ENCODE data around the gene E4F1. TPM values are rescaled to one million over a fixed set of nuclear protein-coding genes. Genes with fewer than 3 reads are reported as not detected.
A peak's percentile ranks its signal among the peaks of the same experiment; 100 is the strongest.

Gene E4F1
- total RNA-seq, 8 experiments from 2014 or later: 15.4 to 32.4 (median 23.1) TPM

DNA sequence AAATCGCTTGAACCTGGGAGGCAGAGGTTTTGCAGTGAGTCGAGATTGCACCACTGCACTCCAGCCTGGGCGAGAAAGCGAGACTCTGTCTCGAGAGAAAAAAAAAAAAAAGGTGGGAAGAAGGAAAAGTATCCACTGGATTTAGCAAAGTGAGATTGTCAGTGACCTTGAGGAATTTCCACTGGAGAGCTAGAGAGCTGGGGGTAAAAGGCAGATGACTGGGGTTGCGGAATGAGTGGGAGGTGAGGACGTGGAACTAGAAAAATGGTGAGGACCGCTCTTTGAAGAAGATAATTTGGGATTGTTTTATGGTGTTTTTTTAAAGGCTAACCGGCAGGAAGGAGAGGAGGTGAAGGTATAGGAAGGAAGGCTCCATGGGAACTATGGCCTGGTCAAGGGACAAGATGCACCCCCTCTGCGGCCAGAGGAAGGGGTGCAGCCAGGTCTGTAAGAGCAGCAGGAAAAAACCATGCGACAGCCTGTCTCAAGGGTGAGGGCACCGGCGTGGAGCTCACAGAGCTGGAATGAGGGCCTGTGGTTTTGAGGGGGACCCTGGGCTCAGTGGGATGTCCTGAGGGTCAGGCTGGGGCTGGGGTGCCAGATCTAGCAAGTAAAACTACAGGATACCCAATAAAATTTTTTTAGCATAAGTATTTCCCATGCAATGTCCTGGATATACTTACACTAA is 18.8 kb upstream of the E4F1 start:
- Histone ChIP-seq H3K27ac (peak overlapping the region in 1 of 2 donors; percentile 99), H3K4me3 (peak overlapping the region; percentile 75 to 99 (median 97)), H3K4me1 (replicated peaks in 1 of 2) (peaks cover 9% of the 10 kb centered on the region in 2 donors)
- in situ Hi-C loops (cut with MboI; ENCODE audit: low pct_unique_long_range_greater_than_20kb in 2 of 9, low sequenced_read_pairs in 9 of 9, unreplicated experiment in 9 of 9): no loop called here
- peak in 4 of 8 experiments; percentile 0 to 3 (median 1) for ATAC-seq (replicated peaks in 6 of 8)
- WGBS, 10 experiments: 55 to 90% (median 82%) methylated on average over 2 to 13 of the region's 13 CpGs

DNA sequence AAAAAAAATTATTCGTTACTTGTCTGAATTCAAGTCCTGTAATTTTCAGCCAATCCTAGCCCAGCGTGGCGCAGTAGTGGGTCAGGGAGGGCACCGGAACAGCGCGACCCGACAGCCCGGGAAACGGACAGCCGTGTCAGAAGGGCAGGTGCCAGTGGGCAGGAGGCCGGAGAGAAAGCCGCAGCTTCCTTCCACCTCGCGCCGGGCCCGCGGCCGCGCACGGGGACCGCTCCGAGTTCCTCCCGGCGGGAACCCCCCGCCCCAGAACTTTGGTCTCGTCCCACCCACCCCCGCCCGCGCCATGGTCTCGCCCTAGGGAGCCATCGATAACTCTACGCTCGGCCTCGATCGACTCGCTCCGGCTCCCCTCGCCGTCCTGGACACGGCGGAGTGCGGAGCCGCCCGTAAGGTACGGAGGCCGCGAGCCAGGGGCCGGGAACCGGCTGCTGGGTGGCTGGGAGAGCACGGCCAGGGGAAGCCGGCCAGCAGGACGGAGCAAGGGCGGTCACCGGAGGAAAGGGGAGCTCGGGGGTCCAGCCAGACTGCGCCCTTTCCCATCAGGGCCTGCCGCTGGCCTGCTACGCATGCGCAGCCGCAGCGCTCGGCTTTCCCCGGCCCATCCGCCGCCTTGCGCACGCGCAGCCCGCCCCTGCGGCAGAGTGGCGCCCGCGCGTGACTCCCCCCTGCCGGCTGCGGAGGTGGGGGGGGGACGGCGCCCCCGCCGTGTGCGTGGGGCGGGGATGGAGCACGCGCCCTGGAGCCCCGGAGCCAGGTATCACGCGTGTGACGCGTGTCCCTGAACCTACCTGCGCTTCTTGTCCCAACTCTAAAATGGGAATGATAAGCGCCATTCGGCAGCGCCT is 18.1 kb upstream of the E4F1 start, which contains the start of gene MLST8:
Gene MLST8 (plus strand): TSS at position 351 of the 863 bp plus-strand sequence. CDS start 632 bp downstream, outside the sequence.
- peak within 1 kb of the TSS; percentile 99 to 100 for H3K27ac ChIP-seq

DNA sequence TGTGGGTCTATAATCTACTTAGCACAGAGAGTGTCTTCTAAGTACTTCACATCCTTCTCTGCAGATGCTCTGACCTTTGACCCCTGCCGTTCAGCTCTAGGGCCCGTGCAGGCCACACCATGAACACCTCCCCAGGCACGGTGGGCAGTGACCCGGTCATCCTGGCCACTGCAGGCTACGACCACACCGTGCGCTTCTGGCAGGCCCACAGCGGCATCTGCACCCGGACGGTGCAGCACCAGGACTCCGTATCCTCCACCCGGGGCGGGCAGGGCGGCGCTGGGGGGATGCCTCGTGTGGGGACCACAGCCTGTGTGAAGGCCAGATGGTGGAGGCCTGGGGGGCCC is 17.5 kb upstream of the E4F1 start:
- no CpG with 5 or more reads among the region's 16 CpGs for WGBS, 10 experiments
- in situ Hi-C loops (cut with MboI; ENCODE audit: low pct_unique_long_range_greater_than_20kb in 2 of 9, low sequenced_read_pairs in 9 of 9, unreplicated experiment in 9 of 9): no loop called here
- Histone ChIP-seq H3K27ac (peak overlapping the region; percentile 99 to 100), H3K4me3 (peak overlapping the region; percentile 75 to 99 (median 97)), H3K4me1 (replicated peaks in 1 of 2) (peaks cover 9% of the 10 kb centered on the region in 2 donors)
- ATAC-seq (replicated peaks in 6 of 8): peak; percentile 28 to 46 (median 38)

More for the DNA sequence above, 18.1 kb upstream of the E4F1 start, which contains the start of gene MLST8:
- ATAC-seq (replicated peaks in 6 of 8): peak; percentile 72 to 84 (median 74)
- in situ Hi-C loops (cut with MboI; ENCODE audit: low pct_unique_long_range_greater_than_20kb in 2 of 9, low sequenced_read_pairs in 9 of 9, unreplicated experiment in 9 of 9): no loop called here
- 0 to 17% (median 1%) methylated on average over 1 to 16 of the region's 93 CpGs; no CpG with 5 or more reads in 4 of the 10 experiments for whole genome bisulfite sequencing, 10 experiments
- peaks cover 9% of the 10 kb centered on the region in 2 donors for H3K4me1 ChIP-seq (replicated peaks in 1 of 2)
- peak within 1 kb of the TSS; percentile 75 to 99 (median 97) for H3K4me3 ChIP-seq

DNA sequence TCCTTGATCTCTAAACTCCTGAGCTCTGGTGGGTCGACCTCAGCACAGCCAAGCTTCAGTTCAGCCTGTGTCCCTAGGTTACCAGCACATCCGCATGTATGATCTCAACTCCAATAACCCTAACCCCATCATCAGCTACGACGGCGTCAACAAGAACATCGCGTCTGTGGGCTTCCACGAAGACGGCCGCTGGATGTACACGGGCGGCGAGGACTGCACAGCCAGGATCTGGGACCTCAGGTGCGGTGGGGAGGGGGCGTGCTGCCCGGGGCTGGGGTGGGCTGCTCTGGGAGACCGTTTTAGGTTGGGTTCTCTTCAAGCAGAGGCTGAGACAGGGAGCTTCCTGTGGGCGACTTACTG is 17.0 kb upstream of the E4F1 start:
- Histone ChIP-seq H3K27ac (peak overlapping the region; percentile 99 to 100), H3K4me3 (peak overlapping the region; percentile 75 to 99 (median 97)), H3K4me1 (replicated peaks in 1 of 2) (peaks cover 9% of the 10 kb centered on the region in 2 donors)
- in situ Hi-C loops (cut with MboI; ENCODE audit: low pct_unique_long_range_greater_than_20kb in 2 of 9, low sequenced_read_pairs in 9 of 9, unreplicated experiment in 9 of 9): no loop called here
- 76 to 79% methylated on average over 5 to 7 of the region's 18 CpGs; no CpG with 5 or more reads in 8 of the 10 experiments for WGBS, 10 experiments
- ATAC-seq (replicated peaks in 6 of 8): no peak

DNA sequence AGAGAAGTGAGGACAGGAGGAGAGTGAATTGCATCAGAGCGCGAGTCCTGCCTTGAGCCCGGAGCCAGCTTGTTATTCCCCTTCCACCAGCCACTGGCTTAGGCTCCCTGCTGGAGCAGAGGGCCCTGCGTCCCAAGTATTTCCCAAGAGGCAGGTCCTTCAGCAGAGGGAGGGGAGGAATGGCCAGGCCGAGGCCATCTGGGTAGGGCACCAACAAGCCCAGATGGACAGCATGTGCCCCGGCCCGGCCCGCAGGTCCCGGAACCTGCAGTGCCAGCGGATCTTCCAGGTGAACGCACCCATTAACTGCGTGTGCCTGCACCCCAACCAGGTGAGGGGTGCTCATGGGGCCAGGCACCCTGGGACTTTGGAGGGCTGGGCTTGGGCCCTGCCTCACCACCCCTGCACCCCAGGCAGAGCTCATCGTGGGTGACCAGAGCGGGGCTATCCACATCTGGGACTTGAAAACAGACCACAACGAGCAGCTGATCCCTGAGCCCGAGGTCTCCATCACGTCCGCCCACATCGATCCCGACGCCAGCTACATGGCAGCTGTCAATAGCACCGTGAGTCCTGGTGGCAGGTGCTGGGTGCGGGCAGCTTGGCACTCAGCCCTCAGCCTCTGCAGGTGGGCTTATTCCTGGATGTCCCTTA is 16.5 kb upstream of the E4F1 start:
- Histone ChIP-seq H3K4me3 (peak overlapping the region in 2 of 5 donors; percentile 75 to 97), H3K27ac (no peak overlapping the region), H3K4me1 (replicated peaks in 1 of 2) (peaks cover 9% of the 10 kb centered on the region in 2 donors)
- no peak for ATAC-seq (replicated peaks in 6 of 8)
- 0 to 100% (median 92%) methylated on average over 1 to 5 of the region's 23 CpGs; no CpG with 5 or more reads in 7 of the 10 experiments for WGBS, 10 experiments
- in situ Hi-C loops (cut with MboI; ENCODE audit: low pct_unique_long_range_greater_than_20kb in 2 of 9, low sequenced_read_pairs in 9 of 9, unreplicated experiment in 9 of 9): no loop called here

DNA sequence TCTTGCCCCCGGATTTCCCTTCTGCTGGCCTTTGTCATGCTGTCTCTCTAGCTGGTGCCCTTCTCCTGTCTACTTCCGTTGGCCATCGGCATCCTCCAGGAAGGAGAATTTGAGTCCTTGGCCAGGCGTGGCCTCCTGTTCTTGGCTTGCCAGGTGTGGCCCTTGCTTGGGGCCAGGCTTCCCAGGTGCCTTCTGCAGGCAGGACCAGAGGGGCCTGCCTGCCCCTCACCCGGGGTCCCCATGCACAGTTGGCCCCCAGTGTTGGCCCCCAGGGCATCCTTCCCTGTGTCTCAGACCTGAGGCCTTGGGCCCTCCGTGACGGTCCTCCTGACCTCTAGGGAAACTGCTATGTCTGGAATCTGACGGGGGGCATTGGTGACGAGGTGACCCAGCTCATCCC is 15.5 kb upstream of the E4F1 start:
- ATAC-seq (replicated peaks in 6 of 8): no peak
- Histone ChIP-seq H3K27ac (no peak overlapping the region), H3K4me1 (replicated peaks in 1 of 2) (peaks cover 13 to 14% of the 10 kb centered on the region in 2 donors), H3K4me3 (no peak overlapping the region)
- WGBS, 10 experiments: 80 to 100% (median 96%) methylated on average over 1 to 4 of the region's 9 CpGs; no CpG with 5 or more reads in 3 of the 10 experiments
- in situ Hi-C loops (cut with MboI; ENCODE audit: low pct_unique_long_range_greater_than_20kb in 2 of 9, low sequenced_read_pairs in 9 of 9, unreplicated experiment in 9 of 9): no loop called here

DNA sequence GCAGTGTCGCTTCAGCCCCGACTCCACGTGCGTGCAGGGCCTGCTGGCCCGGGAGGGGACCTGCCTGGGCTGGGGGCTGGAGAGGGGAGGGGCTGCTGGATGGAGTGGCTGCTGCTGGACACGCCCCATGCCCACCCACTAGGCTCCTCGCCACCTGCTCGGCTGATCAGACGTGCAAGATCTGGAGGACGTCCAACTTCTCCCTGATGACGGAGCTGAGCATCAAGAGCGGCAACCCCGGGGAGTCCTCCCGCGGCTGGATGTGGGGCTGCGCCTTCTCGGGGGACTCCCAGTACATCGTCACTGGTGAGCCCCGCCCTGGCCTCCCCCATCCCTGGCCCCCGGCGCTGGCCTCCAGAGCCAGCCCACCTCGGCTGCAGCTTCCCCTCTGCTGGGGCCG is 15.1 kb upstream of the E4F1 start:
- Histone ChIP-seq H3K27ac (no peak overlapping the region), H3K4me3 (no peak overlapping the region), H3K4me1 (replicated peaks in 1 of 2) (peaks cover 17 to 18% of the 10 kb centered on the region in 2 donors)
- in situ Hi-C loops (cut with MboI; ENCODE audit: low pct_unique_long_range_greater_than_20kb in 2 of 9, low sequenced_read_pairs in 9 of 9, unreplicated experiment in 9 of 9): no loop called here
- WGBS, 10 experiments: no CpG with 5 or more reads among the region's 23 CpGs
- ATAC-seq (replicated peaks in 6 of 8): no peak

DNA sequence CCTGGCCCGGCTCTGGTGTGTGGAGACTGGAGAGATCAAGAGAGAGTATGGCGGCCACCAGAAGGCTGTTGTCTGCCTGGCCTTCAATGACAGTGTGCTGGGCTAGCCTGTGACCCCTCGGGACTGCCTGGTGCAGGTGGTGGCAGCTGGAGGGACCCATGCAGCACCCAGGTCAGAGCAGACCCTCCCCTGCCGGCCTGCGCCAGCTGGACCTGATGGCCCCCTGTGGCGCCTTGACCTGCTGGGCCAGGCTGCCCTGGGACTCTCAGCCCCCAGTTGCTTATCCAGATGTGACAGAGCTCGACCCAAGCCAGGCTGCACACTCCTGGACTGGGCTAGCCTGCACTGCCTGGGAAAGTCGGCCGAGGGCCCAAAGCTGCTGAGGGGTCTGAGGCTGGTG is 14.6 kb upstream of the E4F1 start:
- Histone ChIP-seq H3K4me1 (replicated peaks in 1 of 2) (peaks cover 22% of the 10 kb centered on the region in 2 donors), H3K27ac (no peak overlapping the region), H3K4me3 (no peak overlapping the region)
- no peak for ATAC-seq (replicated peaks in 6 of 8)
- in situ Hi-C loops (cut with MboI; ENCODE audit: low pct_unique_long_range_greater_than_20kb in 2 of 9, low sequenced_read_pairs in 9 of 9, unreplicated experiment in 9 of 9): no loop called here
- 100% methylated on average over 1 of the region's 9 CpGs; no CpG with 5 or more reads in 9 of the 10 experiments for WGBS, 10 experiments

DNA sequence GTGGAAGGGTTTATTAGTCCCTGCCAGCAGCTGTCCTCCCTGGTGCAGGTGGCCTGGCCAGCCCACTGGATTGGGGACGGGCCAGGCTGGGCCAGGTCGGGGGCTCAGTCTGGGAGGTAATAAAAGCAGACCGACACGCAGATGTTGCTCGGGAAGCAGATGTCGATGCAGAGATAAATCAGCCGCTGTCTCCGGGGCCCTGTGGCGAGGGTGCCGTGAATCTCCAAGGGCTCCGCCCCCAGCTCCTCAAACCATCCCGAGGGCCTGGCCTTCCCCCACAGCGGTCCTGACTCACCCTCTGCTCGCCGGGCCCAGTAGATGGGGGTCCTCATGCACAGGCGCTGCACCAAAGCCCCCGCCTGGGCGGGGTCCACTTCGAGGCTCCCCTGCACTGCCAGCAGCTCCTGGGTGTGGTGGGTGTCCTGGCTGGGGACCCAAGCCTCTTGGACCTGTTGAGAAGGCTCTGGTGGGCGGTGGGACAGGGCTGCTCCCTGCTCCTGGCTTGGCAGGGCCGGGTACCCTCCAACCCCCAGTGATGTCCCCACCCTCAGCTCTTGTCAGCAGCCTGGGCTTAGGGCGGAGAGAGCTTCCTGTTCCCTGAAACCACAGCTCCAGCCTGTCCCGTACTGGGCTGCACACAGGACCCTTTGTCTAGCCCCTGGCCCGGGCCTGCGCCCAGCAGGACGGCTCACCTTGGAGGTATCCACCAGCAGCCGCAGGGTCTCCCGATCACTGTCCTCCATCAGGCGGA is 14.0 kb upstream of the E4F1 start:
- Histone ChIP-seq H3K4me1 (replicated peaks in 1 of 2) (peaks cover 22 to 23% of the 10 kb centered on the region in 2 donors), H3K4me3 (no peak overlapping the region), H3K27ac (no peak overlapping the region)
- in situ Hi-C loops (cut with MboI; ENCODE audit: low pct_unique_long_range_greater_than_20kb in 2 of 9, low sequenced_read_pairs in 9 of 9, unreplicated experiment in 9 of 9): no loop called here
- ATAC-seq (replicated peaks in 6 of 8): peak in 2 of 8 experiments; percentile 8 to 12
- 40 to 81% (median 77%) methylated on average over 1 to 5 of the region's 29 CpGs; no CpG with 5 or more reads in 4 of the 10 experiments for WGBS, 10 experiments

DNA sequence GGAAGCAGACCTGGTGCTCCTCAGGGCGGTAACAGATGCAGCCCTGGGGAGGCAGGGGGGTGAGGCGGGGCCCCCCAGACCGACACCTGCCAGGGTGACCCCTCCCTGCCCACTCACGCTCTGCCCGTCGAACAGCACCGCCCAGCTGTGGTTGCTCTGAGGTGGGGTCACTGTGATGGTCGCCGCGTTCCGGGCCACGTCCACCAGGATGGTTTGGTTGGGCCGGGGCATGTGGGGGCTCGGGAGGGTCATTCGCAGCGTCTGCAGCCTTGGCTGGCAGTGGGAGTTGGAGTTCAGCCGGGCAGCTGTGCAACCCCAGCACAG is 13.4 kb upstream of the E4F1 start:
- Histone ChIP-seq H3K27ac (no peak overlapping the region), H3K4me3 (no peak overlapping the region), H3K4me1 (replicated peaks in 1 of 2) (peaks cover 19 to 21% of the 10 kb centered on the region in 2 donors)
- WGBS, 10 experiments: 95% methylated on average over 4 of the region's 17 CpGs; no CpG with 5 or more reads in 9 of the 10 experiments
- no peak for ATAC-seq (replicated peaks in 6 of 8)
- in situ Hi-C loops (cut with MboI; ENCODE audit: low pct_unique_long_range_greater_than_20kb in 2 of 9, low sequenced_read_pairs in 9 of 9, unreplicated experiment in 9 of 9): no loop called here

DNA sequence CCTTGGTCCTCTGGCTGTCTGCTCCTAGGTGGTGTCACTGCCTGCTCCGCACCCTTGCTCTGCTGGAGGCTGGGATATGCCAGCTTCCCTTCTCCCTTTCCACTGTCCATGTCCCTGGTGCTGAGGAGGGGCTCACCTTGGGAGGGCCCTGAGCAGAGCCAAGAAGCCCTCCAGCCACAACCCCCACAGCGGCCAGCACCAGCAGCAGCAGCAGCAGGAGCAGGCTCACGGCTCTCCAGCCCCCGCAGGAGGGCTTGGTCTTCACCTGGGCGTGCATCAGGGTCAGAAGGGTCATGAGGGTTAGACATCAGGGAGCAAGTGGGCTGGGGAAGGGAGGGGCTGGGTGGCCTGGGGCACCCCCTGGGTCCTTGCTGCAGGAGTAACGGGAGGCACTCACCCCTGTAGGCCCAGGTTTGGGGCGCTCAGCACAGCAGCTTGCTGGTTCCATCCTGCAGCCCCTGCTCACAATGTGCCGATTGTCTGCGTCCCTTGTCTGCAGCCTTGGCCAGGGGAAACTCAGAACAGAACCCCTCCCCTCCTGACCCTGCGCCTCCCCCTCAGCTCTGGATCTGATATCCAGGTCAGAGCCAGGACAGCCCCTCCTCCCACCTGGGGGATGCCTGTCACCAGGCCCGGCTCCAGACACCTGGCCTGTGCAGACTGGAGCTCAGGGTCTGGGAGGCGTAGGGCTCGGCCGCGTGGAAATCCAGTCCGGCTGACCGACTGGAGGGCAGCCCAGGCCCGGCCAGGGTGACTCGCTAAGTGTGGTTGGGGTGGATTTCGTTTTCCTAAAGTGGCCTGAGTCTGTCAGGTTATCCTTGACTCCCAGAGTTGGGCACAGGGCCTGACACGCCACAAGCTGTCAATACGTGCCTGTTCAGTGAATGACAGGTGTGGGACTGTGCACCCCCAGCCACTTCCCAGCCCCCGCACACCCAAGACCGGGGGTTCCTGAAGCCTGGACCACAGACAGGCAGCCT is 12.7 kb upstream of the E4F1 start, which contains the start of gene BRICD5:
Gene BRICD5 (minus strand): TSS at position 478 of the 980 bp plus-strand sequence. CDS start 30 bp downstream, at position 448.
- 60 to 69% methylated on average over 2 to 6 of the region's 24 CpGs; no CpG with 5 or more reads in 8 of the 10 experiments for WGBS, 10 experiments
- in situ Hi-C loops (cut with MboI; ENCODE audit: low pct_unique_long_range_greater_than_20kb in 2 of 9, low sequenced_read_pairs in 9 of 9, unreplicated experiment in 9 of 9): no loop called here
- Histone ChIP-seq H3K27ac (no peak within 1 kb of the TSS), H3K4me1 (replicated peaks in 1 of 2) (peaks cover 20 to 21% of the 10 kb centered on the region in 2 donors), H3K4me3 (no peak within 1 kb of the TSS)
- no peak for ATAC-seq (replicated peaks in 6 of 8)

Data from motor neuron (in vitro differentiated cells).